ENCODE data around the gene MRPS10. TPM values are rescaled to one million over a fixed set of nuclear protein-coding genes. Genes with fewer than 3 reads are reported as not detected.

Gene MRPS10
- total RNA-seq, 2 experiments from 2014 or later: 28.5 to 29.9 TPM

DNA sequence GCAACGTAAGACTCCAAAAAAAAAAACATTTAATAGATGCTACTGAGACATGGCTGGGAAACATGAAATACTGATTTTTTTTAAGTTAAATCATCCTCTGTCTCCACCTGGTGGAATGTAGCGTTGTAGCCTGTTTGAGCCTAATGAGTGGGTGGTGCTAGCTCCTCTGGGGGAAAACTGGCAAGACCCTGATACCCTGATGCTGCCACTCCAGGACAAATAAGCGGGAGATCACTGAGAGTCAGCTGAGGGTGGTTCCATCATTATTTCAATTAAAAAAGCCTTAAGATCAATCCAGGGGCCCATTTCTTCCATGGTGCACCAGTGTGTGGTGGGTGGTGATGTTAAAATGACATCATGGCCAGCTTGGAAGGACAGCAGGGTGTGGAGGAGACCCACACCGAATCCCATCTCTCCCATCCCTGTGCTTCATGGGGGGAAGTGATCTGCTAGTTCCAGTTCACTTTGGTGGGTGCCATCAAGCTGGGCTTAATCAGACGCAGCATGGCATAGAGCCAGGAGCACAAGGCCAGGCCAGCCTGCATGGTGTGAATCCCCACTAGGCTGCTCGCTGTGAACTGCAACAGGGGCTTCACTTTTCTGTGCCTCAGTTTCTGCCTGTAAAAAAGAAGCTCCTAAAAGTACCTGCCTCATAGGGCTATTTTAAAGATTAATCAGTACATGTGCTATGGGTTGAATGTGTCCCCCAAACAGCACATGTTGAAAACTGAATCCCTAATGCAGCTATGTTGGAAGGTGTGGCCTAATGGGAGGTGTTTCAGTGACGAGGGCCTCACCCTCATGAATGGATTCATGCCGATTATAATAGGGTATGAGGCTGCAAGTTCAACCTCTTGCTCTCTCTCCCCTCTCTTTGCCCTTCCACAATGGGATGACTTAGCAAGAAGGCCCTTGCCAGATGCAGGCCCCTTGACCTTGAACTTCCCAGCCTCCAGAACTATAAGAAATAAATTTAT, 13.0 kb upstream of the MRPS10 start:
- DNase-seq (no peak), ATAC-seq (ENCODE audit: low read depth) (no peak)
- Mint-ChIP-seq H3K36me3 (peaks cover 2% of the 10 kb centered on the region), H3K9me3 (no peaks in the 10 kb centered on the region), H3K4me3 (no peak overlapping the region), H3K27ac (no peak overlapping the region), H3K4me1 (peaks cover 1% of the 10 kb centered on the region), H3K27me3 (no peaks in the 10 kb centered on the region)
- POLR2A ChIA-PET: no interaction called here

DNA sequence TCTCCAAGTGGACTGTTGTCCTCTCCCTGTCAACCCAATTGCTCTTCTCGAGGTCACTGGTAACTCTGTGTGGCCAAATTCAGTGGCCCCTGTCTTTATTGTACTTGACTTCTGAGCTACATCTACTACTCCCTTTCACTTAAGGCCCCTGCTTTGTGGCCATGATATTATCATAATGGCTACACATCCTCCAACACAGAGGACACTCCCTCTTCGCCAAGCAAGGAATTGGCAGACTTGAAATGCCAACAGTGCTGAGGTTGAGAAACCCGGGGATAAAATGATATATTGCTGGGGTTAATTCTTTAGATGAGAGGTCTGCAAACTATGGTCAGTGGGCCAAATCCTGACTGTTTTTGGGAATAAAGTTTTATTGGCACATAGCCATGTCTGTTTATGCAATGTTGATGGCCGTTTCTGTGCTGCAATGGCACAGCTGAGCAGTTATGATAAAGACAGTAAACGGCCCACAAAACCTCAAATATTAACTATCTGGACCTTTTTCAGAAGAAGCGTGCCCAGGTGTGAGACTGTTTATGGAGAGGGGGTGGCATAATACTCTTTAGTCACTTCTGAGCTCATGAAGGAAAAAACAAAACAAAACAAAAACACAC, 12.0 kb upstream of the MRPS10 start:
- peak overlapping the region; percentile 68 for H3K27ac Mint-ChIP-seq

DNA sequence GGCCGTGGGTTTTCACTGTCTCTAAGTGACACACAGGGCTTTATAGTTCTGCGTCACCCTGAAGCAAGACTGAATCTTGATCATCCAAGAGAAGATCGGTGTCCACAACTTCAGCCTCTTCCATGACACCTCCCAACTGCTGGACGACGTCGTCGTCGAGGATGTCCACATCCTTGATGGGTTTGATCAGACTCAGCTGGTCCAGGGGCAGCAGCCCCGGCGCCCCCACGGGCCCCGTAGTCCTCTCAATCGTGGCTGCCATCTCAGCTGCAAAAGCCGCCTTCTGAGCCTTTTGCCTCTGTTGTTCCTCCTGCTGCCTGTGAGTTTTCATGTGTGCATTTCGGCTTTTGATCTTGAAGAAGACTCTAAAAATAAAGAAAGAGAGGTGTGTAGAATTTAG, 10.6 kb upstream of the MRPS10 start:
- H3K36me3 Mint-ChIP-seq: peaks cover 2% of the 10 kb centered on the region

More for the DNA sequence above, 12.0 kb upstream of the MRPS10 start:
- POLR2A ChIA-PET: no interaction called here
- Mint-ChIP-seq H3K9me3 (no peaks in the 10 kb centered on the region), H3K27me3 (no peaks in the 10 kb centered on the region), H3K4me3 (no peak overlapping the region), H3K36me3 (peaks cover 2% of the 10 kb centered on the region), H3K4me1 (peaks cover 1% of the 10 kb centered on the region)
- ATAC-seq (ENCODE audit: low read depth) (no peak), DNase-seq (no peak)

DNA sequence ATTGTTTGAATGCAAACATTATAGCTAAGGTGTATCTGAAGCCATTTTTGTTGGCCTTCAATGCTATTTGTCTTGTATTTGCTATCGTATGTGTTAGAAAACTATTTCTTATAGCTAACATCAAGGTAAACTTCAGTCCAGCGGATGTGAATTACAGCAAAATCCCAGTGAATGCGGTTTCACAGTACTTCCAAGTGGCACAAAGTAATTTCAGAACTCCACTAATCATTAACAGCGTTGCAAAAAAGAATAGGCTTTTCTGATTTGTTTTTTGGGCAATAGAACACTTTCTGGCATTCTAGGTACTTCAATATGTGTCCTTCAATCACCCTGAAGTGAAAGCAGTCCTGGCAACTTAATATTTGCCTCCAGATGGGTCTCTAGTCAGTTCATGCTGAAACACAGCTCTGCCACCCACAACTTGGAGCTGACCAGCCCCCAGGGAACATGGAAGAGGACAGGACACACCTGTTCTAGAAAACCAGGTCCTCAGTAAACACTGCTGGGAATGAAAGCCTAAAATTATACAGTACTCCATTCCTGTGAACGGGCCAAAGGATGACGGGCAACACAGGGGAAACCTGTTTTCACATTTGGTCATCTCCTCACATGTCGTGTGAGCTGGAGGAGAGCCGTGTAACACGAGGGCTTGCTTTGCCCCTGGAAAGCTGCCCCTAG, 9.7 kb upstream of the MRPS10 start:
- ATAC-seq (ENCODE audit: low read depth): no peak
- Mint-ChIP-seq H3K27me3 (no peaks in the 10 kb centered on the region), H3K9me3 (no peaks in the 10 kb centered on the region), H3K36me3 (peaks cover 2% of the 10 kb centered on the region), H3K27ac (no peak overlapping the region), H3K4me3 (no peak overlapping the region), H3K4me1 (peaks cover 3% of the 10 kb centered on the region)
- DNase-seq: no peak
- POLR2A ChIA-PET: no interaction called here

More for the DNA sequence above, 10.6 kb upstream of the MRPS10 start:
- DNase-seq (no peak), ATAC-seq (ENCODE audit: low read depth) (no peak)
- Mint-ChIP-seq H3K27me3 (no peaks in the 10 kb centered on the region), H3K9me3 (no peaks in the 10 kb centered on the region), H3K4me3 (no peak overlapping the region), H3K27ac (no peak overlapping the region), H3K4me1 (peaks cover 3% of the 10 kb centered on the region)
- POLR2A ChIA-PET: no interaction called here

DNA sequence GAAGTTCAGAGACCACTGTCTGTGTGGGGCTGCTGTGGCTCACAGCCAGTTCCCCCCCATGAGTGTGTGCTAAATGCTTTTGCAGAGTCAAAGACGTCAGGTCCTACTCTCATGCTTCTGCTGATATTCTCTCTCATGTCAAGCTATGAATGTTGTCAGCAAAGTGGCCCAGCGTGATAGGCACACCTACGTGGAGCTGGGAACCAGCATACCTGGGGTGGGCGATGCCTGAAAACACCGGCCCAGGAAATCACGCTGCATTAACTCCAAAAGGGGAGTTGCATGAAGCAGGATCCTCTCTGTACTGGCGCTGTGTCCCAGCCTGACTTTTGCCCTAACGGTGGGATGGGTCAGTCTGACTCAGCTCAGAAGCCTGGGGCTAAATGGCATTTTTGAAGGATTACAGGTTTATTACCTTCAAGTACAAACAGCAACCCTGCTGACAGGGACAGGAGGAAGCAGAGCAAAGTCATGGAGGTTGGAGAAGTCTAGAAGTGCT, 9.0 kb upstream of the MRPS10 start:
- POLR2A ChIA-PET: no interaction called here
- Mint-ChIP-seq H3K36me3 (no peaks in the 10 kb centered on the region), H3K27ac (no peak overlapping the region), H3K4me3 (no peak overlapping the region), H3K27me3 (no peaks in the 10 kb centered on the region), H3K9me3 (no peaks in the 10 kb centered on the region), H3K4me1 (peaks cover 3% of the 10 kb centered on the region)
- DNase-seq: no peak
- ATAC-seq (ENCODE audit: low read depth): no peak

DNA sequence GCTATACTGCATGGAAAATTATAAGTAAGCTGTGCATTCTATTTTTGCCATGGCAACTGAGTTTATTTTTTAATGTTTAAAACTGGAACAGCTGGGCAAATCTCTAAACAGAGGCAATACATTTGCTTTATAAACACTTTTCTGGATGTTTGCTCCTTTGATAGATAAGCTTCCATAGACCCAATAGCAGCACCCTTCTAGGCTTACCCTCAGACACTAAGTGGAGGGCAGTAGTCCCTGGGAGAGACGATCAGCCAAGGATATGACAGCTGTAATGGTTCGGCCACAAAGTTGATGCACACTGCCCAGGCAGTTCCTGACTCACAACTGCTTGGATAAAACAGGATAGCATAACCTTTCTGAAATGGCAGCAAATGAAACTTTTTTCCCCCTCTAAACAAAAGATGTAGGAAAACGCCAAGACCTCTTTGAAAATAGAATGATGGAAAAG, 8.5 kb upstream of the MRPS10 start:
- no peaks in the 10 kb centered on the region for H3K9me3 Mint-ChIP-seq
- no peaks in the 10 kb centered on the region for H3K36me3 Mint-ChIP-seq
- H3K27me3 Mint-ChIP-seq: no peaks in the 10 kb centered on the region
- ATAC-seq (ENCODE audit: low read depth): no peak
- peaks cover 3% of the 10 kb centered on the region for H3K4me1 Mint-ChIP-seq
- H3K27ac Mint-ChIP-seq: no peak overlapping the region
- DNase-seq: no peak
- H3K4me3 Mint-ChIP-seq: no peak overlapping the region
- POLR2A ChIA-PET: no interaction called here

DNA sequence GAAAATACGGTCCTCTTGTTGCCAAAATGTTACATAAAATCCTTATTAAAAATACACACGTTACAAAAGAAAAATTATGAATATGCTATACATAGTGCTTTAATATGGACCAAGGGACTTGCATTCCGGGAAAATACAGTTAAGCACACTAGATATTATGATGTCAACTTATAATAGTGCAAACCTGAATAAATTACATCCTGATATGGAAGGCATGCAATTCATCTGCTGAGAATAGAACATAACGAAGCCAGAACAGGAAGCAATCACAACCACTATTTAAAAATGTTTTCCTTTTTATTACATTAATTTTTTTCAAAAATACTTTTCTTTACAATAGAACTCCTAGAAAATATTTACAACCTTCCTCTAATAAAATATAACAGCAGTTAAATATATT, 7.8 kb upstream of the MRPS10 start:
- H3K9me3 Mint-ChIP-seq: no peaks in the 10 kb centered on the region
- POLR2A ChIA-PET: no interaction called here
- H3K36me3 Mint-ChIP-seq: no peaks in the 10 kb centered on the region
- H3K27ac Mint-ChIP-seq: no peak overlapping the region
- DNase-seq: no peak
- no peaks in the 10 kb centered on the region for H3K27me3 Mint-ChIP-seq
- ATAC-seq (ENCODE audit: low read depth): no peak
- no peak overlapping the region for H3K4me3 Mint-ChIP-seq
- H3K4me1 Mint-ChIP-seq: peaks cover 3% of the 10 kb centered on the region

DNA sequence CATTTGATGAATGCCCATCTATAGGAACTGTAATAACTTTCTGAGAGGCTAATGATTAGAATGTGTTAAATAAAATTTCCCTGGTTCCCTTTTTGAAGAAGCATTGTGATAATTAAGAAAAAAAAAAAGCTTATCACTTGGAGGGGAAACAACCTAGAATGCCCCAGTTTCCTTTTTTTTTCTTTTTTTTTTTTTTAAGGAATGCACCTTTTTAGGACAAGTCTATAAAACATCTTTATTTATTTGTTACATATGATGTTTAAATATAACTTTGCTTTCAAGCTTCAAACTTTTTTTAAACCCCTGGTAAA, 7.3 kb upstream of the MRPS10 start:
- no peak overlapping the region for H3K4me3 Mint-ChIP-seq
- H3K27ac Mint-ChIP-seq: no peak overlapping the region
- DNase-seq (no peak), ATAC-seq (ENCODE audit: low read depth) (no peak)
- no peaks in the 10 kb centered on the region for H3K36me3 Mint-ChIP-seq
- no peaks in the 10 kb centered on the region for H3K9me3 Mint-ChIP-seq
- H3K27me3 Mint-ChIP-seq: no peaks in the 10 kb centered on the region
- H3K4me1 Mint-ChIP-seq: peaks cover 2% of the 10 kb centered on the region
- POLR2A ChIA-PET: no interaction called here

DNA sequence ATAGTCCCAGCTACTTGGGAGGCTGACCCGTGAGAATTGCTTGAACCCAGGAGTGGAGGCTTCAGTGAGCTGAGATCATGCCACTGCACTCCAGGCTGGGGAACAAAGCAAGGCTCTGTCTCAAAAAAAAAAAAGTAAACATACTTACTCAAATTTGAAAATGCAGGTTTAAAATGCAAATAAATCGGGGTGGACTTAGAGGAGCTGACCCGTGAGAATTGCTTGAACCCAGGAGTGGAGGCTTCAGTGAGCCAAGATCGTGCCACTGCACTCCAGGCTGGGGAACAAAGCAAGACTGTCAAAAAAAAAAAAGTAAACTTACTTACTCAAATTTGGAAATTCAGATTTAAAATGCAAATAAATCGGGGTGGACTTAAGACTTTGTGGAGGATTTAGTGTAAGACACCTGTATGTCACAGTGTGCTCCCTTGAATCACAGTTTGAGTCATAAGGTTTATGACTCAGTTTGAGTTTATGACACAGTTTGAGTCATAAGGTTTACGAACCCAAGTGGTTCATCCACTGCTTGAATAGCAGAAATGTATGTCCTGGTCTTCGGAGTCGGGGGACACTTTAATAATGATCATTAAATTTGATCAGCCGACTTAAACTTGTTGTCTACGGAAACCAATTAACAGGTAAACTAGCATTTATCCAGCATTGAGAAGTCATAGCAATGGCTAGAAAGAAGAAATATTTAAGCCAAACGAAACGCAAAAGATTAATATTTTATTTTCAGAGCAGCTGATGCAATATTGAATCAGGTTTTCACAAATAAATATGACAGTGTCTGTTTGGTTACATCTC, 6.8 kb upstream of the MRPS10 start:
- H3K27ac Mint-ChIP-seq: no peak overlapping the region
- DNase-seq (no peak), ATAC-seq (ENCODE audit: low read depth) (peak; percentile 47)
- no peak overlapping the region for H3K4me3 Mint-ChIP-seq
- H3K36me3 Mint-ChIP-seq: no peaks in the 10 kb centered on the region
- H3K4me1 Mint-ChIP-seq: peaks cover 3% of the 10 kb centered on the region
- POLR2A ChIA-PET: interaction anchor here (0.8 kb wide), 1 partner anchor 673 kb away, joined by 6 read pairs; no protein-coding TSS in a partner anchor
- H3K27me3 Mint-ChIP-seq: no peaks in the 10 kb centered on the region
- no peaks in the 10 kb centered on the region for H3K9me3 Mint-ChIP-seq

DNA sequence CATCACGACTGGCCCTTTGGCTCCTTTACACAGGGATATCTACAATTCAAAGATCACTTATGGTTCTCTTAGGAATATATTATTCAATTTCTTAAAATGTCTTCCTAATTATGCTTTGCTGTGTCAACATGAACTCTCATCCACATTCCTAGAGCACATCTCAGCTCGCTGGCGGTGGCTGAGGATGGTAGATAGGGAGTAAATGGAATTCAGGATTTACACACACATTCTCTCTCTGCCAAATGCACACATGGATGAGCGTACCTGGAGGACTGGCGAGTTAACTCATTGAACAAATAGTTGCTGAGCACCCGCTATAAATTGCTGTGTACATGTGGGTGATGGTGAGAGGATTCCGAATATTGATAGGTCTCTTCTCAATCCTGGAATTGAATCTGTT, 4.8 kb upstream of the MRPS10 start:
- H3K9me3 Mint-ChIP-seq: no peaks in the 10 kb centered on the region
- no peaks in the 10 kb centered on the region for H3K27me3 Mint-ChIP-seq
- H3K27ac Mint-ChIP-seq: no peak overlapping the region
- POLR2A ChIA-PET: no interaction called here
- peaks cover 3% of the 10 kb centered on the region for H3K36me3 Mint-ChIP-seq
- peaks cover 6% of the 10 kb centered on the region for H3K4me1 Mint-ChIP-seq
- H3K4me3 Mint-ChIP-seq: no peak overlapping the region
- no peak for DNase-seq
- ATAC-seq (ENCODE audit: low read depth): no peak

DNA sequence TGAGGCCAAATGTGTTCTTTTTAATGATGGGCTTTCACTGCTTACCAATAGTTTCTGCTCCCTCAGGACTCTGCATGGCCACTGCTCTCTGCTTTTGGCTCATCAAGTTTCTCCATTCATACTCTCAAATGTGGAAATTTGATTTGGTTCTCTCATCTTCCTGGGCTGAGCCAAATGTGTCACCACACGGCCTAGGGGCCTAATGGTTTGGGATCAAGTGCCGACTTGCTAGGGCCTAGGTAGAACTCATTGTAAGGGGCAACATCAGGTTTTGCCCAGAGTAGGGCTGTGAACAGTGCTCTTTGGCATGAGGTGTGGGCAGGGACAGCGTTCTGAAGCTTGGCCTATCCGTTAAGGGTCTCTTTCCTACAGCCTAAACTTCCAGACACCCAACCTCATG, 3.9 kb upstream of the MRPS10 start:
- ATAC-seq (ENCODE audit: low read depth) (no peak), DNase-seq (no peak)
- no peak overlapping the region for H3K4me3 Mint-ChIP-seq
- no peak overlapping the region for H3K27ac Mint-ChIP-seq
- POLR2A ChIA-PET: no interaction called here
- H3K9me3 Mint-ChIP-seq: no peaks in the 10 kb centered on the region
- H3K27me3 Mint-ChIP-seq: no peaks in the 10 kb centered on the region
- H3K36me3 Mint-ChIP-seq: peaks cover 3% of the 10 kb centered on the region
- peaks cover 10% of the 10 kb centered on the region for H3K4me1 Mint-ChIP-seq

DNA sequence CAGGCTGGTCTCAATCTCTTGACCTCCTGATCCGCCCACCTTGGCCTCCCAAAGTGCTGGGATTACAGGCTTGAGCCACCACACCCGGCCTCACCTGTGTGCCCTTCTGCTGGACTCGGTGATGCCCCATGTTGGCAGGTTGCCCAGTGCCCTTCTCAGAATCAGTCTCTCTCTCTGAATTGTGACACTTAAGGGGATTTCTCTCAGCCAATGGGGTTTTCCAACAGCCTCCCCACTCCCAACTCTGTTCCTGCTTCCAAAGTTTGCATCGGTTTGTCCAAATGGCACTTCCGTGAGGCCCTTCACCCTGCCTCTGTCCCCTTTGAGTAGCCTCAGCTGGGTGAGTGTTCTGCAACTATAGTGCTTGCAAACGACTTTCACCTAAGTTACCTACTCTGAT, 3.1 kb upstream of the MRPS10 start:
- DNase-seq (no peak), ATAC-seq (ENCODE audit: low read depth) (no peak)
- POLR2A ChIA-PET: no interaction called here
- Mint-ChIP-seq H3K27me3 (no peaks in the 10 kb centered on the region), H3K9me3 (no peaks in the 10 kb centered on the region), H3K4me1 (peaks cover 13% of the 10 kb centered on the region), H3K27ac (no peak overlapping the region), H3K4me3 (no peak overlapping the region), H3K36me3 (peaks cover 3% of the 10 kb centered on the region)

DNA sequence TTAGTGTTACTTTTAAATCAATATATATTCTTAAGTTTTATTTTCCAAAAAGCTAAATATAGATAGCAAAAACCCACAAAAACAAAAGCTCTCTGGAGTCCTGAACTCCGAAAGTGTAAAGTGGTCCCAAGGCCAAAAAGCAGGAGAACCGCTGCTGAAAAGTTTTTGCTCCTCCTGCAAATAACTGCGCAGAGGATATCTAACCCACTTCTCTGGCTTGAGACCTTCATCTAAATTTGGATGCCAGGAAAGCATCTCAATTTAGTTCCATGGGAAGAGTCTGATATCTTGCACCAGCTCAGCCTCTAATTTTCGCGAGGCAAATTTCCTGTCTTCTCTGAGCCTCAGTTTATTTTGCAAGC, 523 bp downstream of the MRPS10 start:
- peak overlapping the region; percentile 90 for H3K27ac Mint-ChIP-seq
- POLR2A ChIA-PET: interaction anchor here (0.8 to 1.4 kb wide), 5 partner anchors 37 to 430 kb away, joined by 3 to 4 read pairs (median 4); partner anchors contain the start of genes BYSL, MED20, TOMM6 and UBR2
- no peaks in the 10 kb centered on the region for H3K9me3 Mint-ChIP-seq
- ATAC-seq (ENCODE audit: low read depth) (no peak), DNase-seq (no peak)
- peaks cover 9% of the 10 kb centered on the region for H3K36me3 Mint-ChIP-seq
- peaks cover 20% of the 10 kb centered on the region for H3K4me1 Mint-ChIP-seq
- peak overlapping the region; percentile 90 for H3K4me3 Mint-ChIP-seq
- no peaks in the 10 kb centered on the region for H3K27me3 Mint-ChIP-seq

Data from activated naive CD8-positive, alpha-beta T cell treated with anti-CD3 and anti-CD28 coated beads, Interleukin-2, amount 10 ng/mL, durations not matched to agents 7 days and 5 days (primary cell).